ENCODE results near the gene MZT1. TPM values are rescaled to one million over a fixed set of nuclear protein-coding genes. Genes with fewer than 3 reads are reported as not detected.
A peak's percentile ranks its signal among the peaks of the same experiment; 100 is the strongest.

Gene MZT1
- total and polyA plus RNA-seq, 9 of the 15 experiments (the other 6 are each of a cell fraction or from before 2014, with no cell fraction given): 15.3 to 31.6 (median 24.1) TPM

DNA sequence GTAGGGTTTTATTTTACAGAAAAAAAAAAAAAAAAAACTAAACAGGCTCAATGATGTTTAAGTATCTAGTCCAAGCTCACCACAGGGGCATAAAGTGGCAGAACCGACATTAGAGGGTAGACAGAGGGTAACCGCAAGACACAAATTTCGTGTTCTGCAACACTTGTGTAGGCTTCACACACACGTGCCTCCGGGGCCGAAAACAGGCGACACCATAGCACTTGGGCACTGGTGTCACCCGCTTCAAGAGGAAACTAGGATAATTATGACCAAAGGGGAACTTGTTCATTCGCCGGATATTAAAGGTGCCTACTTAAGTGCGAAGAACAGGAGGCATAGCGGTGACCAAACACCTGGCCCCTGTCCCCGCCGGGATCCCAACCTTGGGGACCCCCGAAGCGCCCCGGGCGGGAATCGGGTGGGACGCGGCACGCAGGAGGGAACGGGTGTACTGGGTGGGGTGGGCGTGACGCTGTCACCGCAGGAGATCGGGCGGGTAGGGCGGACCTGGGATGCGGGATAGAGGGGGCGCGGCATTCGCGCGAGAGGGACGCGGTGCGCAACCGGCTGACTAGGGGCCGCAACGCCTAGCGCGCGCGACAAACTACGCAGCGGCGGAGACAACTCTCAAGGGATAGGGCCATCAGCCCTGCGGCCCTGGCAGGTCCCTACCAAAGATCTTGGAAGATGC, 558 bp downstream of the MZT1 start (continued):
- TF ChIP-seq, protein P1, sequence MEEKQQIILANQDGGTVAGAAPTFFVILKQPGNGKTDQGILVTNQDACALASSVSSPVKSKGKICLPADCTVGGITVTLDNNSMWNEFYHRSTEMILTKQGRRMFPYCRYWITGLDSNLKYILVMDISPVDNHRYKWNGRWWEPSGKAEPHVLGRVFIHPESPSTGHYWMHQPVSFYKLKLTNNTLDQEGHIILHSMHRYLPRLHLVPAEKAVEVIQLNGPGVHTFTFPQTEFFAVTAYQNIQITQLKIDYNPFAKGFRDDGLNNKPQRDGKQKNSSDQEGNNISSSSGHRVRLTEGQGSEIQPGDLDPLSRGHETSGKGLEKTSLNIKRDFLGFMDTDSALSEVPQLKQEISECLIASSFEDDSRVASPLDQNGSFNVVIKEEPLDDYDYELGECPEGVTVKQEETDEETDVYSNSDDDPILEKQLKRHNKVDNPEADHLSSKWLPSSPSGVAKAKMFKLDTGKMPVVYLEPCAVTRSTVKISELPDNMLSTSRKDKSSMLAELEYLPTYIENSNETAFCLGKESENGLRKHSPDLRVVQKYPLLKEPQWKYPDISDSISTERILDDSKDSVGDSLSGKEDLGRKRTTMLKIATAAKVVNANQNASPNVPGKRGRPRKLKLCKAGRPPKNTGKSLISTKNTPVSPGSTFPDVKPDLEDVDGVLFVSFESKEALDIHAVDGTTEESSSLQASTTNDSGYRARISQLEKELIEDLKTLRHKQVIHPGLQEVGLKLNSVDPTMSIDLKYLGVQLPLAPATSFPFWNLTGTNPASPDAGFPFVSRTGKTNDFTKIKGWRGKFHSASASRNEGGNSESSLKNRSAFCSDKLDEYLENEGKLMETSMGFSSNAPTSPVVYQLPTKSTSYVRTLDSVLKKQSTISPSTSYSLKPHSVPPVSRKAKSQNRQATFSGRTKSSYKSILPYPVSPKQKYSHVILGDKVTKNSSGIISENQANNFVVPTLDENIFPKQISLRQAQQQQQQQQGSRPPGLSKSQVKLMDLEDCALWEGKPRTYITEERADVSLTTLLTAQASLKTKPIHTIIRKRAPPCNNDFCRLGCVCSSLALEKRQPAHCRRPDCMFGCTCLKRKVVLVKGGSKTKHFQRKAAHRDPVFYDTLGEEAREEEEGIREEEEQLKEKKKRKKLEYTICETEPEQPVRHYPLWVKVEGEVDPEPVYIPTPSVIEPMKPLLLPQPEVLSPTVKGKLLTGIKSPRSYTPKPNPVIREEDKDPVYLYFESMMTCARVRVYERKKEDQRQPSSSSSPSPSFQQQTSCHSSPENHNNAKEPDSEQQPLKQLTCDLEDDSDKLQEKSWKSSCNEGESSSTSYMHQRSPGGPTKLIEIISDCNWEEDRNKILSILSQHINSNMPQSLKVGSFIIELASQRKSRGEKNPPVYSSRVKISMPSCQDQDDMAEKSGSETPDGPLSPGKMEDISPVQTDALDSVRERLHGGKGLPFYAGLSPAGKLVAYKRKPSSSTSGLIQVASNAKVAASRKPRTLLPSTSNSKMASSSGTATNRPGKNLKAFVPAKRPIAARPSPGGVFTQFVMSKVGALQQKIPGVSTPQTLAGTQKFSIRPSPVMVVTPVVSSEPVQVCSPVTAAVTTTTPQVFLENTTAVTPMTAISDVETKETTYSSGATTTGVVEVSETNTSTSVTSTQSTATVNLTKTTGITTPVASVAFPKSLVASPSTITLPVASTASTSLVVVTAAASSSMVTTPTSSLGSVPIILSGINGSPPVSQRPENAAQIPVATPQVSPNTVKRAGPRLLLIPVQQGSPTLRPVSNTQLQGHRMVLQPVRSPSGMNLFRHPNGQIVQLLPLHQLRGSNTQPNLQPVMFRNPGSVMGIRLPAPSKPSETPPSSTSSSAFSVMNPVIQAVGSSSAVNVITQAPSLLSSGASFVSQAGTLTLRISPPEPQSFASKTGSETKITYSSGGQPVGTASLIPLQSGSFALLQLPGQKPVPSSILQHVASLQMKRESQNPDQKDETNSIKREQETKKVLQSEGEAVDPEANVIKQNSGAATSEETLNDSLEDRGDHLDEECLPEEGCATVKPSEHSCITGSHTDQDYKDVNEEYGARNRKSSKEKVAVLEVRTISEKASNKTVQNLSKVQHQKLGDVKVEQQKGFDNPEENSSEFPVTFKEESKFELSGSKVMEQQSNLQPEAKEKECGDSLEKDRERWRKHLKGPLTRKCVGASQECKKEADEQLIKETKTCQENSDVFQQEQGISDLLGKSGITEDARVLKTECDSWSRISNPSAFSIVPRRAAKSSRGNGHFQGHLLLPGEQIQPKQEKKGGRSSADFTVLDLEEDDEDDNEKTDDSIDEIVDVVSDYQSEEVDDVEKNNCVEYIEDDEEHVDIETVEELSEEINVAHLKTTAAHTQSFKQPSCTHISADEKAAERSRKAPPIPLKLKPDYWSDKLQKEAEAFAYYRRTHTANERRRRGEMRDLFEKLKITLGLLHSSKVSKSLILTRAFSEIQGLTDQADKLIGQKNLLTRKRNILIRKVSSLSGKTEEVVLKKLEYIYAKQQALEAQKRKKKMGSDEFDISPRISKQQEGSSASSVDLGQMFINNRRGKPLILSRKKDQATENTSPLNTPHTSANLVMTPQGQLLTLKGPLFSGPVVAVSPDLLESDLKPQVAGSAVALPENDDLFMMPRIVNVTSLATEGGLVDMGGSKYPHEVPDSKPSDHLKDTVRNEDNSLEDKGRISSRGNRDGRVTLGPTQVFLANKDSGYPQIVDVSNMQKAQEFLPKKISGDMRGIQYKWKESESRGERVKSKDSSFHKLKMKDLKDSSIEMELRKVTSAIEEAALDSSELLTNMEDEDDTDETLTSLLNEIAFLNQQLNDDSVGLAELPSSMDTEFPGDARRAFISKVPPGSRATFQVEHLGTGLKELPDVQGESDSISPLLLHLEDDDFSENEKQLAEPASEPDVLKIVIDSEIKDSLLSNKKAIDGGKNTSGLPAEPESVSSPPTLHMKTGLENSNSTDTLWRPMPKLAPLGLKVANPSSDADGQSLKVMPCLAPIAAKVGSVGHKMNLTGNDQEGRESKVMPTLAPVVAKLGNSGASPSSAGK (IDR thresholded peaks at IDR 0.05): peak; percentile 90
- peak; percentile 30 for TF ChIP-seq SAP30 (IDR thresholded peaks at IDR 0.05; ENCODE audit: borderline replicate concordance, insufficient read depth, low read depth, low read length, poor library complexity, severe bottlenecking)
- peak; percentile 20; the same call in 1 of the 2 replicates for TF ChIP-seq MYC (IDR thresholded peaks at IDR 0.05; ENCODE audit: low read depth, low read length)
- TF ChIP-seq MYC (CRISPR knock-in tag; IDR thresholded peaks at IDR 0.05; ENCODE audit: borderline replicate concordance, low read depth): no peak
- 0 out of 2 replicates have a peak, but pooled peaks have one; percentile 22 for TF ChIP-seq SIN3B (IDR thresholded peaks at IDR 0.05; ENCODE audit: low read depth)
- TF ChIP-seq L3MBTL2 (IDR thresholded peaks at IDR 0.05): peak; percentile 44
- TF ChIP-seq HNRNPH1 (optimal IDR thresholded peaks at IDR 0.05; ENCODE audit: low read depth, low read length): no peak
- no peak for TF ChIP-seq ZFP30 (CRISPR knock-in tag; IDR thresholded peaks at IDR 0.05; ENCODE audit: borderline replicate concordance)
- no peak for TF ChIP-seq PTTG1 (tag; IDR thresholded peaks at IDR 0.05; ENCODE audit: low read depth)
- TF ChIP-seq ARID1B (IDR thresholded peaks at IDR 0.05): no peak
- no peak for TF ChIP-seq ZBTB8A (IDR thresholded peaks at IDR 0.05; ENCODE audit: partially characterized antibody)
- TF ChIP-seq, protein P2, sequence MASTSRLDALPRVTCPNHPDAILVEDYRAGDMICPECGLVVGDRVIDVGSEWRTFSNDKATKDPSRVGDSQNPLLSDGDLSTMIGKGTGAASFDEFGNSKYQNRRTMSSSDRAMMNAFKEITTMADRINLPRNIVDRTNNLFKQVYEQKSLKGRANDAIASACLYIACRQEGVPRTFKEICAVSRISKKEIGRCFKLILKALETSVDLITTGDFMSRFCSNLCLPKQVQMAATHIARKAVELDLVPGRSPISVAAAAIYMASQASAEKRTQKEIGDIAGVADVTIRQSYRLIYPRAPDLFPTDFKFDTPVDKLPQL (IDR thresholded peaks at IDR 0.05; ENCODE audit: extremely low read depth, insufficient read length): no peak
- no peak for TF ChIP-seq POLR2AphosphoS5 (IDR thresholded peaks at IDR 0.05; ENCODE audit: control insufficient read depth, insufficient read depth, low read depth, low read length)
- TF ChIP-seq HDAC1 (IDR thresholded peaks at IDR 0.05): peak in 1 of 2 experiments; percentile 24; a peak in 2 of 4 replicates
